ENCODE results near the gene DCAF11. TPM values are rescaled to one million over a fixed set of nuclear protein-coding genes. Genes with fewer than 3 reads are reported as not detected.
A peak's percentile ranks its signal among the peaks of the same experiment; 100 is the strongest.

DCAF11 gene
- polyA plus RNA-seq, 1 donor = 75.4 TPM

DNA sequence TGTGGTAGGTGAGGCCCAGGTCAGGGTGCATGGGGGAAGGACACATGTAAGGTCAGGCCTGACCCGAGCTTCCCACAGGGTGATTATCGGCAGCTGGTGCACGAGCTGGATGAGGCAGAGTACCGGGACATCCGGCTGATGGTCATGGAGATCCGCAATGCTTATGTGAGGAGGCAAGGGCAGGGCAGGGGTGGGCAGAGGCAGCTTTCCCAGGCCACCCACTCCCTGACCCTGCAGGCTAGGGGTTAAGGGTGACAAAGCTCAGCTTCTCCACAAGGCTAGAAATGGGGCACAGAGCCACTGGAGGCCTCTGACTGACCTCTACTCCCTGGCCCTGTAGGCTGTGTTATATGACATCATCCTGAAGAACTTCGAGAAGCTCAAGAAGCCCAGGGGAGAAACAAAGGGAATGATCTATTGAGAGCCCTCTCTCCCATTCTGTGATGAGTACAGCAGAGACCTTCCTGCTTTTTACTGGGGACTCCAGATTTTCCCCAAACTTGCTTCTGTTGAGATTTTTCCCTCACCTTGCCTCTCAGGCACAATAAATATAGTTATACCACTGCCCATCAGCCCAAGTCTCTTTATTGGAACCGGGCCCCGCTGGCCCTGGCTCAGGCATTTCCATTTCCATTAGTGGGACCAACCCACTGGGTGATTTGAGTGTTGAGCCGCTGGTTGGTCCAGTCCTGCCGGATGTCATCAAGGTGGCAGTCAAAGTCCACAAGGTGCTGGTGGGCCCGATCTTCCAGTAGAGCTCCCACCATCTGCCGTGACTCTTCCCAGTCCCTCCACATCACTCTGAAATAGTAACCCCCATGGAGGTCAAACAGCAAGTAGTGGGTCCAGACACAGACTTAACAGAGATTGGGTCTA lies 24.1 kb downstream of the DCAF11 start:
- no peak for DNase-seq

DNA sequence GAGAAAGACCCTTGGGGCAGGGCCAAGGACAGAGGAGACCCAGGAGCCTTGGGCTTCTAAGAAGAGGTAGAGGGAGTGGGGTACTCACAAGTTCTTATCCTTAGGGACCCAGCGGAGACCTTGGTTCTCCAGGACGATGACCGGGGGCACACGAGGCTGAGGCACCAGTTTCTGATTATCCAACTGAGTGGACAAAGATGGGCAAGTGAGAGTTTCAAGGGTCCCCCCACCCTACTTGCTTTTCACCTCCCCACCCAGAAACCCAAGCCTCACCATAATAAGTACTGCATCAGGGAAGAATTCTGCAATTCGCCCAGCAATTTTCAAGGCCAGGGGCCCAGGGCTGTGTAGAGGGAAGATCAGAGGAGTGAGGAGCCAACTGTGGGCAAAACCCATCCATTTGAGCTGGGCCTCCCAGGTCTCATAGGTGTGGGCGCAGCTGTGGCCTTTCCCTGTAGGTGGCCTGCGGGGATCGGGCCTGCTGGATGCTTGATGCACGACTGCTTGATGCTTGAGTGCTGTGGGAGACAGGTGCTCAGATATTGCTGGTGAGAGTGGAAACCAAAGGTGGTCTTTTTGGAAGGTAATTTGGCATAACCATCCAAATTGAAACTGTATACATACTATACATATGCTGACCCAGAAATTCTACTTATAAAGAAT lies 24.8 kb downstream of the DCAF11 start:
- DNase-seq = no peak

DNA sequence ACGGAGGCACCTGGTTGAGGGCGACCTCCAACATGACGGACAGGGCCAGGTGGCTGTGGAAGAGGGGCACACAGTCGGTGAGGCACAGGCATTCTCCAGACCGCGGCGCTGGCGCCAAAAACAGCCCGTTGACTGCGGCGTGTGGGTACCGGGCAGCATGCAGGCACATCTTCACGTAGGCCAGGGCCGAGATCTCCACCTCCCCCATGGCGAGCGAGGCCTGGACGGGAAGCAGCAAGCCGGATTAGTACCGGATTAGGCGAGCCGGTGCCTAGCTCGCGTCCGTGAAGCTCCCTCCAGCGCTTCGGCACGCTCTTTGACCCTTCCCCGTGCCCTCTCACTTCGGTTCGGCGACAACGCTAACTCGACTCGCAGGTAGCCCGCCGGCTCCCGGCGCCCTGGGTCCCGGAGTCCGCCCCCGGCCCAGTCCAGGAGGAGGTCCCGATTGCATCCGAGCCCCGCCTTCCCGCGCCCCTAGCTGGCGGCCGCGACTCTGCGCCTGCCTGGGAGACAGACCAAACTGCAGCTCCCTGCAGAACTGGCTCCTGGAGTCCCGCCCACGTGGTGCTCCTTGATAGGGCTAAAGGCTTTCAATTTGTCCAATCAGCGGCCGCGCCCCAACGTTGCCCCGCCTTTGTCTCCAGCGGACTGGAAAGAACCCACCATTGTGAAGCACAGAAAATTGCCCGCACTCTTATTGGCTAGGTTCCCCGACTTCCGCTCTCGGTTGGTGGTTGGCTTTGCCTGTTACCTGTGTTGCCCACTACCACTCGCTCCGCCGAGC lies 26.7 kb downstream of the DCAF11 start, which contains the start of gene EMC9:
TSS of gene EMC9 (minus strand) at position 495 of the 784 bp plus-strand sequence. CDS start at position 208, 287 bp downstream.
- DNase-seq = peak; percentile 100

GRCh38 chr14:24143511-24143910 lies 28.9 kb downstream of the DCAF11 start:
- DNase-seq = no peak

GRCh38 chr14:24144451-24144850 lies 29.9 kb downstream of the DCAF11 start:
- DNase-seq = no peak

- no peak for DNase-seq
Observed at GRCh38 chr14:24145219-24145618, 30.6 kb downstream of the DCAF11 start.

GRCh38 chr14:24145690-24146452 lies 31.3 kb downstream of the DCAF11 start:
- no peak for DNase-seq

GRCh38 chr14:24146453-24146977 lies 31.9 kb downstream of the DCAF11 start, which contains the start of gene PSME2:
Gene PSME2 (minus strand): TSS chr14:24146610. CDS start chr14:24146581, 29 bp downstream.
- peak; percentile 96 for DNase-seq

- peak; percentile 99 for DNase-seq
Observed at GRCh38 chr14:24146978-24147760, 32.6 kb downstream of the DCAF11 start, which contains the start of gene RNF31. Gene RNF31 (plus strand): TSS chr14:24147498. CDS start chr14:24147699, 201 bp downstream.

GRCh38 chr14:24147761-24148428 lies 33.3 kb downstream of the DCAF11 start:
- DNase-seq = no peak

DNA sequence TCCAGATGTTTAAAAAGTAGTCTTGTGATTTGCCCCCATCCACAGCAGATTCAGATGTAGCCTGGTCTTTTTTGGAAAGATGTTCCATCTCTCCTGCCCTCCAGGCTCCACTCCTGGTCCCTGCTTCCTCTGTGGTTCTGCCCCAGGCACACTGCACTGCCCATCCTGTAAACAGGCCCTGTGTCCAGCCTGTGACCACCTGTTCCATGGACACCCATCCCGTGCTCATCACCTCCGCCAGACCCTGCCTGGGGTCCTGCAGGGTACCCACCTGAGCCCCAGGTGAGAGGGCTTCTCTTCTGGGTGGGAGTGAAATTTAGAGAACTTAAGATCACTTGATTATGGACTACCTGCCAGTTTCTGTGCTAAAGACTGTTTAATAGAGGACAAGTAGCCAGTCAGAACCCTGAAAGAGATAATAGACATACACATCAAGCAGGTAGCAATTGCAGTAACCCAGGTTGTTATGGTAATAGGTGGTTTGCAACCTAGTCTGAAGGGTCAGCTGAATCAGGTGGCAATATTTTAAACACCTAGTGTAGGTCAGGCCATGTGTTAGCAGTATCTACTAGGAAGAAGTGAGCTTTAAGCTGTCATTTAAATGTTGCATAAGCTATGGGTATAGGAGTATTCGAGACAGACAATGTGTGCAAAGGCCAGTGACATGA lies 34.9 kb downstream of the DCAF11 start:
- no peak for DNase-seq

- DNase-seq = no peak
Observed at GRCh38 chr14:24150061-24150460, 35.5 kb downstream of the DCAF11 start.

DNA sequence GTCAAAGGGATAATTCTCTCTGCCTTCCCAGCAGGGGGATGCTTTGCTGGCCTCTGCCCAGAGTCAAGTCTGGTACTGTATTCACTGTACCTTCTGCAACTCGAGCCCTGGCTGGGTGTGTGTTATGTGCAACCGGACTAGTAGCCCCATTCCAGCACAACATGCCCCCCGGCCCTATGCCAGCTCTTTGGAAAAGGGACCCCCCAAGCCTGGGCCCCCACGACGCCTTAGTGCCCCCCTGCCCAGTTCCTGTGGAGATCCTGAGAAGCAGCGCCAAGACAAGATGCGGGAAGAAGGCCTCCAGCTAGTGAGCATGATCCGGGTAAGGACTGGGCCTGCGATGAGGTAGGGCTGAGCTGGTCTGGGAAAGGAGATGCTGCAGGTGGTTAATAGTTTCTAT lies 36.0 kb downstream of the DCAF11 start:
- DNase-seq = no peak

- no peak for DNase-seq
Observed at GRCh38 chr14:24150993-24151392, 36.4 kb downstream of the DCAF11 start.

GRCh38 chr14:24151404-24152080 lies 37.0 kb downstream of the DCAF11 start:
- DNase-seq = no peak

GRCh38 chr14:24155100-24155499 lies 40.5 kb downstream of the DCAF11 start:
- DNase-seq = no peak

DNA sequence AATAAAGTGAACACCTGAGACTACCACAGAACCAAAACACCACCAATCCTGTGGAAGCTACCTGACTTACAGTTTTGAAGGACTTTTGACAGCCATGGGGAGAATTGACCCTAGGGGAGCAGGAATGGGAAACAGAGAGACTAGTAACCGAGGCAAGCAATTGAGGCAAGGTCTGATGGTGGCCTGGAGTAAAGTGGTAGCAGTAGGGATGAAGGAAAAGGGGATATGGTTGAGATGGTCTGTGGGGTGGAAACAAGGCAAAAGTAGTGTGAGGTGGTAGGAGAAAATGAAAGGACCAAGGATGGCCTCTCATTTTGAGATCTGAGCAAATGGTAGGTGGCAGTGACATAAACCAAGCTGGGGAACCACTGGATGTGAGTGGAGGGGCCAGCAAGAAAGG lies 42.3 kb downstream of the DCAF11 start:
- no peak for DNase-seq

- no peak for DNase-seq
Observed at GRCh38 chr14:24157331-24157730, 42.8 kb downstream of the DCAF11 start.

Data from left kidney (tissue), 2 donors.